ENCODE data around the gene MTOR. TPM values are rescaled to one million over a fixed set of nuclear protein-coding genes. Genes with fewer than 3 reads are reported as not detected.

The MTOR gene
- polyA plus RNA-seq, 3 donors: 2.0 to 29.4 (median 3.3) TPM

- Mint-ChIP-seq H3K27me3 (ENCODE audit: low read depth in 3 of 3) (no peaks in the 10 kb centered on the region), H3K27ac (no peak overlapping the region), H3K9me3 (no peaks in the 10 kb centered on the region), H3K4me3 (no peak overlapping the region), H3K36me3 (peaks cover 60 to 85% of the 10 kb centered on the region in 2 donors), H3K4me1 (no peaks in the 10 kb centered on the region)
- H2AFZ ChIP-seq (ENCODE audit: insufficient read depth, low read depth, low read length, poor library complexity, severe bottlenecking): no peak overlapping the region
- H3K9me3 ChIP-seq (replicated peaks in 1 of 2; ENCODE audit: control insufficient read depth in 1 of 2, insufficient read depth in 1 of 2, low read length in 2 of 2): no peaks in the 10 kb centered on the region
- no peak for DNase-seq
- peaks cover 53 to 100% of the 10 kb centered on the region in 2 donors for H3K36me3 ChIP-seq (replicated peaks in 1 of 2; ENCODE audit: control insufficient read depth in 1 of 2, insufficient read depth in 2 of 2, low read length in 2 of 2)
- no CpG with 5 or more reads among the region's 1 CpG for WGBS (ENCODE audit: insufficient coverage)
- no peaks in the 10 kb centered on the region for H3K4me1 ChIP-seq (ENCODE audit: control insufficient read depth in 1 of 2, insufficient read depth in 2 of 2, low read length in 2 of 2)
- no peak overlapping the region for H3K4me2 ChIP-seq (replicated peaks; ENCODE audit: extremely low read depth, low read length, poor library complexity, severe bottlenecking)
- intact Hi-C loops (cut with micrococcal nuclease): no loop called here
- no peak overlapping the region for H3K4me3 ChIP-seq (replicated peaks in 1 of 3; ENCODE audit: low read depth in 2 of 3, low read length in 3 of 3)
- no peak overlapping the region for H3K9ac ChIP-seq (ENCODE audit: insufficient read depth, low read length, poor library complexity, severe bottlenecking)
- no peaks in the 10 kb centered on the region for H3K79me2 ChIP-seq (ENCODE audit: insufficient read depth, low read length)
- no peaks in the 10 kb centered on the region for H4K20me1 ChIP-seq (ENCODE audit: insufficient read depth, low read length)
- H3K27ac ChIP-seq (ENCODE audit: low read depth in 1 of 2, low read length in 2 of 2): no peak overlapping the region
- no peak for TF ChIP-seq CTCF (IDR thresholded peaks at IDR 0.05)
- H3K27me3 ChIP-seq (ENCODE audit: control insufficient read depth in 2 of 2, insufficient read depth in 2 of 2, low read length in 2 of 2): no peaks in the 10 kb centered on the region
These were observed 74.0 kb downstream of the MTOR start for GRCh38 chr1:11188381-11188780.

- no peak overlapping the region for H3K27ac ChIP-seq (ENCODE audit: low read depth in 1 of 2, low read length in 2 of 2)
- intact Hi-C loops (cut with micrococcal nuclease): no loop called here
- WGBS (ENCODE audit: insufficient coverage): 100% methylated on average over 1 of the region's 2 CpGs
- DNase-seq: no peak
- no peak overlapping the region for H3K4me3 ChIP-seq (replicated peaks in 1 of 3; ENCODE audit: low read depth in 2 of 3, low read length in 3 of 3)
- H3K27me3 Mint-ChIP-seq (ENCODE audit: low read depth in 3 of 3): no peaks in the 10 kb centered on the region
- no peaks in the 10 kb centered on the region for H3K4me1 Mint-ChIP-seq
- no peaks in the 10 kb centered on the region for H3K9me3 Mint-ChIP-seq
- no peaks in the 10 kb centered on the region for H3K4me1 ChIP-seq (ENCODE audit: control insufficient read depth in 1 of 2, insufficient read depth in 2 of 2, low read length in 2 of 2)
- peak overlapping the region in 1 of 7 donors; percentile 37 for H3K27ac Mint-ChIP-seq
- H2AFZ ChIP-seq (ENCODE audit: insufficient read depth, low read depth, low read length, poor library complexity, severe bottlenecking): no peak overlapping the region
- H3K4me3 Mint-ChIP-seq: no peak overlapping the region
- H3K9ac ChIP-seq (ENCODE audit: insufficient read depth, low read length, poor library complexity, severe bottlenecking): no peak overlapping the region
- H3K4me2 ChIP-seq (replicated peaks; ENCODE audit: extremely low read depth, low read length, poor library complexity, severe bottlenecking): no peak overlapping the region
- no peaks in the 10 kb centered on the region for H4K20me1 ChIP-seq (ENCODE audit: insufficient read depth, low read length)
- peaks cover 59 to 84% of the 10 kb centered on the region in 2 donors for H3K36me3 Mint-ChIP-seq
- no peak for TF ChIP-seq CTCF (IDR thresholded peaks at IDR 0.05)
- H3K27me3 ChIP-seq (ENCODE audit: control insufficient read depth in 2 of 2, insufficient read depth in 2 of 2, low read length in 2 of 2): no peaks in the 10 kb centered on the region
- H3K36me3 ChIP-seq (replicated peaks in 1 of 2; ENCODE audit: control insufficient read depth in 1 of 2, insufficient read depth in 2 of 2, low read length in 2 of 2): peaks cover 51 to 100% of the 10 kb centered on the region in 2 donors
- H3K9me3 ChIP-seq (replicated peaks in 1 of 2; ENCODE audit: control insufficient read depth in 1 of 2, insufficient read depth in 1 of 2, low read length in 2 of 2): no peaks in the 10 kb centered on the region
- no peaks in the 10 kb centered on the region for H3K79me2 ChIP-seq (ENCODE audit: insufficient read depth, low read length)
These were observed 74.4 kb downstream of the MTOR start for GRCh38 chr1:11187931-11188330.
